Measurements from ENCODE around the gene IGF2R.

IGF2R gene

DNA sequence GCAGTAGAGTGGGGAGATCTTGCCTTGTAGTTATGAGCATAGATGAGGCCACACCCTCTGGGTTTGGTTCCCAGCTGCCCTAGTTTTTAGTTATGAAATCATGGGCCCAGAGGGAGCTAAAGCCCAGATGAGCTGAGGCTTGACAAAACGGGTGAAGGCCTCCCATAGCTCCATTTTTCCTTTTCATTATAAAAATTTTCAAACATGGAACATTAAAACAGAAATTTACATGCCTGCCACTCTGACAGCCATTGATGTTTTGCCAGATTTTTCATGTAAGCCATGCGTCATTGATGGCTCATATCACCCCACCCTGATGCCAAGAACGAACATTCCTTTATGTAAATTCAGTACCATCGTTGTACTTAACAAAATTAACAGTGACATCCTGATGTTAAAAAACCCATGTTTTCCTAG lies 67.9 kb downstream of the IGF2R start:
- DNase-seq (ENCODE audit: low read depth) = no peak
- TF ChIP-seq, protein P1, sequence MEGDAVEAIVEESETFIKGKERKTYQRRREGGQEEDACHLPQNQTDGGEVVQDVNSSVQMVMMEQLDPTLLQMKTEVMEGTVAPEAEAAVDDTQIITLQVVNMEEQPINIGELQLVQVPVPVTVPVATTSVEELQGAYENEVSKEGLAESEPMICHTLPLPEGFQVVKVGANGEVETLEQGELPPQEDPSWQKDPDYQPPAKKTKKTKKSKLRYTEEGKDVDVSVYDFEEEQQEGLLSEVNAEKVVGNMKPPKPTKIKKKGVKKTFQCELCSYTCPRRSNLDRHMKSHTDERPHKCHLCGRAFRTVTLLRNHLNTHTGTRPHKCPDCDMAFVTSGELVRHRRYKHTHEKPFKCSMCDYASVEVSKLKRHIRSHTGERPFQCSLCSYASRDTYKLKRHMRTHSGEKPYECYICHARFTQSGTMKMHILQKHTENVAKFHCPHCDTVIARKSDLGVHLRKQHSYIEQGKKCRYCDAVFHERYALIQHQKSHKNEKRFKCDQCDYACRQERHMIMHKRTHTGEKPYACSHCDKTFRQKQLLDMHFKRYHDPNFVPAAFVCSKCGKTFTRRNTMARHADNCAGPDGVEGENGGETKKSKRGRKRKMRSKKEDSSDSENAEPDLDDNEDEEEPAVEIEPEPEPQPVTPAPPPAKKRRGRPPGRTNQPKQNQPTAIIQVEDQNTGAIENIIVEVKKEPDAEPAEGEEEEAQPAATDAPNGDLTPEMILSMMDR (conservative IDR thresholded peaks at IDR 0.05; ENCODE audit: low read depth, low read length) = no peak
- no peak overlapping the region for H3K4me3 ChIP-seq (ENCODE audit: low read depth, low read length)

DNA sequence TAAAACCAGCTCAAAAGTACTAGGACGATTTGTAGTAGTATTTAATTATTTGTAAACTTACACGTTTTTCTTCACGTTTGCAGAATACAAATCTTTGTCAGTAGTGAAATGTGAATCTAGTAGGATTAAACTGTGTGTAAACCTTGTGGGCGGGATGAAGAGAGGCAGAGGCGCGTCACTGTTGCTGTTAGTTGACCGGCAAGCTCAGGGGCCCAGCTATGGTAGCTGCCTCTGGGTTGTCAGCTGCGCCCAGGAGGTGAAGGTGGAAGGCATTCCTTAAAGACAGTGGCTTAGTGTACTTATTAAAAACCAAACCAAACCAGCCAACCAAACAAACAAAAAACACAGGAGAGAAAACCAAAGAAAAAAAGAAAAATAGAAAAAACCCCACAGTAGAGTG lies 69.6 kb downstream of the IGF2R start:
- no peak overlapping the region for H3K4me3 ChIP-seq (ENCODE audit: low read depth, low read length)
- DNase-seq (ENCODE audit: low read depth) = no peak
- TF ChIP-seq, protein P1 (conservative IDR thresholded peaks at IDR 0.05; ENCODE audit: low read depth, low read length) = no peak

DNA sequence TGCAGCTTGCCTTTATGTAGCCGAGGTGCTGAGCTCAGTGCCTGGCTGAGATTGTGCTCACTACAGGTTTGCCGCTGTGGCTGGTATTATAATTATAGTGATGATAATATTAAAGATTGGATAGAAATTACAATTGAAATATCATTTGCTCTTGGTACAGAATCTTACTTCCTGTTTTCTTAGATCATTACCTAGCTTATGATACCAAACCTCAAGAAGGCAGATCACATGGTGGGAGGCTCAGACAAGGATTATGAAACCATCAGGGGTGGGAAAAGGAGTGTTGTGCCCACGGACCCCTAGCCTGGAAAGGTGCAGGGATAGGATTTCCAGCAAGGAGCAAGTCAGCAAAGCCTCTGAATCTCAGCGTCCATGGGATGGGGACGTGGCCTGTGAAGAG lies 70.6 kb downstream of the IGF2R start:
- TF ChIP-seq, protein P1 (conservative IDR thresholded peaks at IDR 0.05; ENCODE audit: low read depth, low read length) = no peak
- H3K4me3 ChIP-seq (ENCODE audit: low read depth, low read length) = no peak overlapping the region
- DNase-seq (ENCODE audit: low read depth) = no peak

DNA sequence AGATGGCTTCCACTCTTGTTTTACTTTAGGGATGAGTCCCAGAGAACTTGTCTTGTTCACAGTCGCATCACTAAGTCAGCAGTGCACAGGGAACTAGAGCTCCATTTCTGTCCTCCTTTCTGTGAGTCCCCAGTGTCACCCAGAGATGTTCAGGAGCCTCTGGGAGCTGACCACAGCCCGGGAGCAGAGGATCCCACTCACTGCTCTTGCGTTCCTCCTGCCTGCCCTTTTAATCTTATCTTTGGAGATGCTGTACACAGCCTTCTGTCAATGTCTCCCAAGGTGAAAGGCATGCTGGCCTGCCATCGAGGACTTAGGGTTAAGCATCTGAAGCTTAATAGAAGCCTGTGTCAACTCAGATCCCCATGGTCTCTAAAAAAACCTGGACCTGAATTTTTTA lies 71.2 kb downstream of the IGF2R start:
- no peak for DNase-seq (ENCODE audit: low read depth)
- H3K4me3 ChIP-seq (ENCODE audit: low read depth, low read length) = no peak overlapping the region
- TF ChIP-seq, protein P1 (conservative IDR thresholded peaks at IDR 0.05; ENCODE audit: low read depth, low read length) = no peak

DNA sequence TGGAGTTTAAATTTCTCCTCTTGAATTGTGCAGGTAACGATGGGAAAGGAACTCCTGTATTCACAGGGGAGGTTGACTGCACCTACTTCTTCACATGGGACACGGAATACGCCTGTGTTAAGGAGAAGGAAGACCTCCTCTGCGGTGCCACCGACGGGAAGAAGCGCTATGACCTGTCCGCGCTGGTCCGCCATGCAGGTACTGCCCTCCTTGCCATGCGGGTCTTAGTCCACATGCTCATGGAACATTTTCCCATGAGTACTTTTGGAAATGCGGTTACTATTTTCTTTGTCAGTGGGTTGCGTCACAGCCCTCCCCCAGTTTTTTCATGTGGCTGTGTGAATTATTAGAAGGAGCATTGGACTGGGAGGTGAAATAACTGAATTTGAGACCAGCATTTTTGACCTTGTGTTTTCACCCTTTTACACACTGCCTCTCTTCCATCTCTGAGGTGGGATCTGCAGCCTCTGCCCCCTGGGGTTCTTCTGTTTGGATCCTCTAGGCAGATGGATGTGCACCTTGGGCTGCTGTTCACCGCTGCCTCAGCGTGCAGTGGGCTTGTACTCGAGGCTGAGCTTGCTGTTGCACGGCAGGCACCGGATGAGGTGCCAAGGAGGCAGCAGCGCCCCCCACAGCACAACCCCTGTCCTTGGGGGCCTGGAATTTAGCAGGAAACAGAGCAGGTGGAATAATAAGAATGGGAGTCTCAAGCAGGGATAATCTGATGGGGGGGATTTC lies 71.8 kb downstream of the IGF2R start:
- no peak for DNase-seq (ENCODE audit: low read depth)
- TF ChIP-seq, protein P1 (conservative IDR thresholded peaks at IDR 0.05; ENCODE audit: low read depth, low read length) = no peak
- H3K4me3 ChIP-seq (ENCODE audit: low read depth, low read length) = no peak overlapping the region

DNA sequence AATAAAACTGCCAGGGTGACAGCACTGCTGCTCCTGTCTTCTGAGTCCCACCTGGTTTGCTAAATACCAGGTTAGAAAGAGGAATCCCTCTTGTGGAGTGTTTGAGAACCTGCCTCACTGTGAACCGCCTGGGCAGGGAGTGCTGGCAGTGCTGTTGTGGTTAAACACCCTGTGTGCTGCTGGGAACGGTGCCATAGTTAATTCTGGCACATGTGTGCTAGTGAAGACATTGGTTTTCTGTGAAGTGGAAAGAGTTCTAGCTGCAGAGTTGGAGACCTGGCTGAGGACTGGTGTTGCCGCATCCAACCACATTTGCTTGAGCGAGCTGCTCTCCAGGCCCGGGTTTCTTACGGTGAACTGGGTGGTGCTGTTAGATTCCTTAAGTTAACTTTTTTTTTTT lies 72.7 kb downstream of the IGF2R start:
- H3K4me3 ChIP-seq (ENCODE audit: low read depth, low read length) = no peak overlapping the region
- peak; percentile 92 for DNase-seq (ENCODE audit: low read depth)
- TF ChIP-seq, protein P1 (conservative IDR thresholded peaks at IDR 0.05; ENCODE audit: low read depth, low read length) = peak; percentile 59

All from choroid plexus epithelial cell (primary cell).